Left hindlimb (tissue), 1 donor: ENCODE measurements around the gene DNAJC8.

Experiments
- DNase-seq: peaks from one replicate; pipeline ENCODE4 v3.0.0-alpha.2; 2018

The DNAJC8 gene

GRCh38 chr1:28199328-28200233 is 33.2 kb downstream of the DNAJC8 start:
- DNase-seq, result no peak

DNA sequence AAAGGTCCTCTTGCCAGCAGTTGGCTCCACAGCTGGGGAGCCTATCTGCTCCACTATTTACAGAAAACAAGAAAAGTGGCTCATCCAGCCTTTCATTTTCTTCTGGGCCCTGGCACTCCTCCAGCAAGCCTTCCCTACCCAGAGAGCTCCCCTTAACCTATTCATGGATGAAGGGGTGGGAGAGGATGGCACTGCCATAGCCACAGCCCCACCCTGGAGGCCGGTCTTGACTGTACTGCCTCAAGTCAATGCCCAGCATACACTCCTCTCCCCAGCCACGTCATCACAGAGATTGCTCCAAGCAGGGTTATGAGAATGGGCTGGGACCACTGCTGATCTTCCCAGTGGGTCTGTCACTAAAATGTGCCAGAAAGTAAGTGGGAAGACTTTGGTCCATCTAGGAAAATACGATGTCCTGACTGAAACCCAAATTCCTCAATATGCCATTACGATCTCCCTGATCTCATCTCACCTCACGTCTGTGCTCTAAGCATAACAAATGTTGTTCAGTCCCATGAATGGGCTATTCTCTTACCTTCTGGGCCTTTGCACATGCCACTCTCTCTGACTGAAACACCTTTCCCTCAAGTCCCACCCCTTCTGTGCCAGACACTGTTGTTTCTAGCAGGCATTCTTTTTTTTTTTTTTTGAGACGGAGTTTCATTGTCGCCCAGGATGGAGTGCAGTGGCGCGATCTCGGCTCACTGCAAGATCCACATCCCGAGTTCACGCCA is 35.0 kb downstream of the DNAJC8 start:
- DNase-seq, result no peak

- DNase-seq, result no peak
These were observed 36.5 kb downstream of the DNAJC8 start for GRCh38 chr1:28196330-28196729.

DNA sequence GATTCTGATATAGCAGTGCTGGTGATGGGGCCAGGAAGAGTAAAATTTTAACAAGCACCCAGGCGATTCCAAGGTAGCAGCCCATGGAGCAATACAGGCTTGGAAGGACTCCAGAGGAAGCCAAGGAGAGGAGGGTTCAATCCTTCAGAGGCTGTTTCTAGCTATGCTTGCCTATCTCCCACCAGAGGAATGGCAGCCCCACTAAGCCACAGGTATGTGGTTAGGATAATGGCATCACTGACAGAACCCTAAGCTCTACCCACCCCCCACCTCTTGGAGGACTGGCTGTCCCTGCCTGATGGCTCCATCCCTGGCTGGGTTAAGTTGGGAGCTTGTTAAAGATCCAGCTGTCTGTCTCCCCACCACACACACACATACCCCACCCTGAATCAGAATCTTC is 37.0 kb downstream of the DNAJC8 start:
- DNase-seq, result no peak

DNA sequence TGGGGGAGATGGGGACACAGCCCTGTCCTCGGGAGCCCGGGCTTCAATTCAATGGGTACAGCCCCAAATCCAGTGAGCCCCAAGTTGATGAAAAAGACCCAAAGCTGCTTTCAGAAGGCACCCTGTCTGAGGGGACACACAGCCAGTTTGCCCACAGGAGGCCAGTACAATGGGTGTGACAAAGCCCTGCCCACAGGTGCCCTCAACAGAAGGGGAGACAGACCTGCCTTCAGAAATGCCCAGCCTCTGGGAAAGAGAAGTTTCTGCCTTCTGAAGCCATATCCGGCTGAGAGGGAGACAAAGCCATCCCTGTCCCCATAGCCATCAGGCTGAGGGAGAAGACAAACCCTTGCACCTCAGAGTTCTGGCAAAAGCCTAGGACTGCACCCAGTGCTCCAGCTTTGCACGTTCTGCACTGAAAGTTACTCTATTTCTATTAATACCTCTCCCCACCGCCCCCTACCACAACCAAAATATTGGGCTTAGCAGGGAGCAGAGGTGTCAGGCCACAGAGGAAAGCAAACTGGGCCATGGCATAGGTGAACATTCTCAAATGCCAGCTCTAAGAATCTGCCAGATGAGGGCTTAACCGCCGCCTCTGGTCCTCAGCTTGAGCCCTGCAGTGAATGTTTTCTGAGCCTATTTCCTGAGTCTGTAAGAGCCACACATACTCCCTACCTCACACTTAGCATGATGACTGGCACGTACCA is 38.3 kb downstream of the DNAJC8 start:
- DNase-seq, result no peak

GRCh38 chr1:28193701-28194161 is 39.1 kb downstream of the DNAJC8 start:
- DNase-seq, result no peak

- DNase-seq, result no peak
These were observed 41.7 kb downstream of the DNAJC8 start for GRCh38 chr1:28190996-28191645.

GRCh38 chr1:28190337-28190979 is 42.4 kb downstream of the DNAJC8 start:
- no peak for DNase-seq

GRCh38 chr1:28185071-28185470 is 47.8 kb downstream of the DNAJC8 start:
- DNase-seq, result no peak

- DNase-seq, result no peak
These were observed 52.2 kb downstream of the DNAJC8 start for GRCh38 chr1:28180306-28181305.

GRCh38 chr1:28178690-28179485 is 53.9 kb downstream of the DNAJC8 start:
- DNase-seq, result no peak

GRCh38 chr1:28176492-28177470 is 56.0 kb downstream of the DNAJC8 start, which contains the start of gene PTAFR:
Gene PTAFR, minus strand, starts transcription at chr1:28176690. Its CDS starts 25,669 bp downstream, at chr1:28151021.
- DNase-seq, result no peak

GRCh38 chr1:28175955-28176485 is 56.8 kb downstream of the DNAJC8 start:
- DNase-seq, result no peak

DNA sequence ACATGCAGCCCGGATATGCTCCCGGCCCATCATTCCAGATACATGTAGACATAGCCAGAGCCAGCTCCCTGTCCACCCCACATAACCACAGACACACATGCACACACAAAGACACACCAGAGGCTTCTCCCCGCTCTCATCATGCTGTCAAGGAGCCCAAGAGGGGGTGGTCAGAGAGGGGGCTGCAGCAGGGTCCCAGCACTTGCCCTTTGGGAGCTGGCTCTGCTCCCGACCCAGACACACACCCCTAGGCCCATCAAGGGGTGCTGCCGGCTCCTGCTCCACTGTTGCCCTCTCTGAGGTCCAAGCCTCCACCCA is 58.9 kb downstream of the DNAJC8 start:
- no peak for DNase-seq

DNA sequence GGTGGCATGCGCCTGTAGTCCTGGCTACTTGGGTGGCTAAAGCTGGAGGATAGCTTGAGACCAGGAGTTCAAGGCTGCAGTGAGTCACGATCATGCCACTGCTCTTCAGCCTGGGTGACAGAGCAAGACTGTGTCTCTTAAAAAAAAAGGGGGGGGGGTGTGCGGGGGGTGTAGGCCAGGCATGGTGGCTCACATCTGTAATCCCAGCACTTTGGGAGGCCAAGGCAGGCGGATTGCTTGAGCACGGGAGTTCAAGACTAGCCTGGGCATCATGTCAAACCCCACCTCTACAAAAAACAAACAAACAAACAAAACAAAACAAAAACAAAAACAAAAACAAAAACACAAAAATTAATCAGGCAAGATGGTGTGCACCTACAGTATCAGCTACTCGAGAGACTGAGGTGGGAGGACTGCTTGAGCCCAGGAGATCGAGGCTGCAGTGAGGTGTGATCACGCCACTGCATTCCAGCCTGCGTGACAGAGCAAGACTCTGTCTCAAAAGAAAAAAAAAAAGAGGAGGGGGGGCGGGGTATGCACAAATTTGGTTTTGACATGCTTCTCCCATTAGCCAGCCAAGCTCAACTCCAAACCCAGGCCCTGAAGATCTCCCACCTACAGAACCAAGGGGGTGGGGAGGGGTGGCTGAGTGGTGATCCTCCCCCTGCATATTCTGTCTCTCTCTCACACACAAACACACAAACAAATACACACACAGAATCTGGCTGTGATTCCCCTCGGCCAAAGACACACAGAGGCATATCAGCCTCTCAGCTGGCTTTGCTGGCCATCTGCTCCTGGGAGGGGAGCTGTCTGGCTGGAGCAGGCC is 59.5 kb downstream of the DNAJC8 start:
- no peak for DNase-seq

GRCh38 chr1:28172713-28173150 is 60.1 kb downstream of the DNAJC8 start:
- no peak for DNase-seq

DNA sequence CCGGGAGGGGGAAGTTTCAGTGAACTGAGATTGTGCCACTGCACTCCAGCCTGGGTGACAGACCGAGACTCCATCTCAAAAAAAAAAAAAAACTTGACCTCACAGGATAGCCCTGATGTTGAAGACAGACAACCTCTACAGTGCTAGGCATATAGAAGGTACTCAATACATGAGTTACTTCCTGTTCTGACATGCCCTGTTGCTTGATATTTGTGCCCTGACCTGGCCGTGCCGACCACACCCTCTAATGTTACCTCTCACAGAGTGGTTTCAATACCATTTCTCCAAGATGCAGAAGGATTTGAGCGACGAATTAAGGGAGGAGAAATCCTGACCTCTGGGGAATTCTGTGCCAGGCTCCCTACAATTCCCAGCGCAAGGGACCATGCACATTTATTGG is 61.6 kb downstream of the DNAJC8 start:
- DNase-seq, result no peak
